WERI-Rb-1 (cell line): ENCODE measurements around the gene COBL.

Experiments used
- DNase-seq: peaks from one replicate; pipeline ENCODE4 v3.0.0-alpha.2; 2020
- H3K27ac ChIP-seq: fragments of 250-450 bp; sonication (Bioruptor Pico); 2 replicates; pipeline ENCODE4 v1.5.1; 2020; ENCODE audit warnings: mild to moderate bottlenecking, moderate library complexity
- H3K27me3 ChIP-seq: fragments of 250-450 bp; sonication (Bioruptor Pico); 2 replicates; pipeline ENCODE4 v1.5.1; 2021; ENCODE audit warnings: mild to moderate bottlenecking, low read depth, moderate library complexity; ENCODE audit not compliant: insufficient read depth, severe bottlenecking
- H3K36me3 ChIP-seq: fragments of 250-450 bp; sonication (Bioruptor Pico); 2 replicates; pipeline ENCODE4 v1.5.1; 2020; ENCODE audit warnings: mild to moderate bottlenecking, moderate library complexity
- H3K4me3 ChIP-seq: 2 replicates; pipeline ENCODE4 v1.5.1; 2011; ENCODE audit warnings: low read depth, mild to moderate bottlenecking, control low read depth, low read length
- H3K9me3 ChIP-seq: fragments of 250-450 bp; sonication (Bioruptor Pico); 2 replicates; pipeline ENCODE4 v1.5.1; 2021; ENCODE audit warnings: mild to moderate bottlenecking, moderate library complexity; ENCODE audit not compliant: severe bottlenecking
- CTCF ChIP-seq: IDR thresholded peaks from 2 replicates; pipeline ENCODE4 v1.5.1; 2011; ENCODE audit warnings: low read depth, mild to moderate bottlenecking, control low read depth, inconsistent platforms, low read length

The COBL gene

DNA sequence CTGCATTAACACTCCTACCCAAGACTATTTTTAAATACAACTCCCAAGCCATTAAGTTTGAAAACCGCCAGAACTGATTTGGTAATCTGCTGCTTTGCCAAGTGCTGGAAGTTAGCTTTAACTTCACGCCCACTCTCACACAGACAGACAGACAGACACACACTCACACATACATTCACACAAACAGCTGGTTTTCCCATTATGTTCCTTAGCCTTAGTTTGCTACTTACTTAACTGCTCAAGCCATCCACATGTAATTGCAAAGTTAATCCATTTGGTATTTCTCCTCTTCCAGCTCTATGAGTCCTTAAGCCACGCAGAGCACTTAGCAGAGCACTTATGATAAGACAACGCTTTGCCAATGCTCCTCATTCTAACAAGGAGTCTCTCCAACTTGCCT lies 8.3 kb downstream of the COBL start:
- no peaks in the 10 kb centered on the region for H3K27me3 ChIP-seq
- no peaks in the 10 kb centered on the region for H3K9me3 ChIP-seq
- peak overlapping the region; percentile 13 for H3K4me3 ChIP-seq
- H3K27ac ChIP-seq = peak overlapping the region; percentile 86
- TF ChIP-seq CTCF = no peak
- H3K36me3 ChIP-seq = 0 out of 2 replicates have a peak, but pooled peaks cover 3% of the 10 kb centered on the region
- peak; percentile 43 for DNase-seq

GRCh38 chr7:51307651-51308210 lies 8.9 kb downstream of the COBL start:
- no peak for TF ChIP-seq CTCF
- Histone ChIP-seq H3K27ac (peak overlapping the region; percentile 86), H3K27me3 (no peaks in the 10 kb centered on the region), H3K36me3 (peaks cover 6% of the 10 kb centered on the region), H3K4me3 (peak overlapping the region; percentile 13; the same call in 1 of the 2 replicates), H3K9me3 (no peaks in the 10 kb centered on the region)
- DNase-seq = no peak

- Histone ChIP-seq H3K36me3 (peaks cover 6% of the 10 kb centered on the region), H3K27me3 (no peaks in the 10 kb centered on the region), H3K4me3 (no peak overlapping the region), H3K27ac (no peak overlapping the region; the same call in 1 of the 2 replicates), H3K9me3 (no peaks in the 10 kb centered on the region)
- DNase-seq = no peak
- no peak for TF ChIP-seq CTCF
These were observed 9.8 kb downstream of the COBL start for GRCh38 chr7:51306761-51307160.

- no peak for TF ChIP-seq CTCF
- no peak overlapping the region for H3K4me3 ChIP-seq
These were observed 11.9 kb downstream of the COBL start for GRCh38 chr7:51304729-51305128.

DNA sequence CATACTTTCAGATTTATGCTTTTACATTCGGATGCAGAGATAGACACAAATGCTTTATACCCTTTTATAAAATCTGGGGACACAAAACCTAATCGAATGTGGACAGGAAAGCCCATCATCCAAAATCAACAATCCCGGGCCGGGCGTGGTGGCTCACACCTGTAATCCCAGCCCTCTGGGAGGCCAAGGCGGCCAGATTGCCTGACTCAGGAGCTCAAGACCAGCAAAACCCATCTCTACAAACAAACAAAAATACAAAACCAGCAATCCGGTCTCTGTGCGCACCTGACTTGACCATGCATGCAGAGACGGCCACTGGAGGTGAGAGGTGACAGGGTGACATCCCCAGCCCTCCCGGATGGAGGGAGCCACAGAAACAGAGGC lies 13.5 kb downstream of the COBL start:
- no peak for DNase-seq
- Histone ChIP-seq H3K27ac (no peak overlapping the region), H3K27me3 (no peaks in the 10 kb centered on the region), H3K4me3 (no peak overlapping the region), H3K36me3 (peaks cover 6% of the 10 kb centered on the region), H3K9me3 (no peaks in the 10 kb centered on the region)
- no peak for TF ChIP-seq CTCF

More at GRCh38 chr7:51304729-51305128, 11.9 kb downstream of the COBL start:
- Histone ChIP-seq H3K27ac (no peak overlapping the region), H3K27me3 (no peaks in the 10 kb centered on the region), H3K36me3 (peaks cover 6% of the 10 kb centered on the region), H3K9me3 (no peaks in the 10 kb centered on the region)
- no peak for DNase-seq

- Histone ChIP-seq H3K27ac (no peak overlapping the region), H3K9me3 (no peaks in the 10 kb centered on the region), H3K27me3 (no peaks in the 10 kb centered on the region), H3K4me3 (no peak overlapping the region), H3K36me3 (peaks cover 3% of the 10 kb centered on the region)
- no peak for TF ChIP-seq CTCF
- no peak for DNase-seq
These were observed 14.8 kb downstream of the COBL start for GRCh38 chr7:51301806-51302205.
